GM18499 (cell line): Measurements from ENCODE around the gene ZNF609.

ENCODE experiments used
- ATAC-seq: cut with Tn5 transposase; IDR thresholded peaks from one replicate; pipeline ENCODE4 v1.9.1; 2021; ENCODE audit warnings: moderate number of reproducible peaks; ENCODE audit not compliant: insufficient read depth, unreplicated experiment

The ZNF609 gene

DNA sequence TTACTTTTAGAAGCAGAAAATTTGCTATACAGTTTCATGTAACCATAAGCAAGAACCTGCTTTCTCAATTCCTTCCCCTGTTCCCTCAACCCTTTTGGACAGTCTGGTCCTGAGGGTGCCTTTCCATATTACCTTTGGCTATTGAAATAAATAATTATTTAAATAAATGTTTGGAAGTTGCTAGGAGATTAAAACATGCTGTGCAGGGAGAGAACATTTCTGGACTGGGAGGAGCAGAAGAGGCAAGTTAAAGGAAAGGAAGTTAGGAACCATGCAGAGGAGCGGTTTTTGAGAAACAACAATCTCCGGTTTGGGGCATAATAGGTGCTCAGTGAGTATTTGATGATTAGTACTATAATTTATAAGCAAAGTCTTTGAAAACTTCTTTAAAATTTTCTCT lies 41.8 kb downstream of the ZNF609 start:
- ATAC-seq: no peak

DNA sequence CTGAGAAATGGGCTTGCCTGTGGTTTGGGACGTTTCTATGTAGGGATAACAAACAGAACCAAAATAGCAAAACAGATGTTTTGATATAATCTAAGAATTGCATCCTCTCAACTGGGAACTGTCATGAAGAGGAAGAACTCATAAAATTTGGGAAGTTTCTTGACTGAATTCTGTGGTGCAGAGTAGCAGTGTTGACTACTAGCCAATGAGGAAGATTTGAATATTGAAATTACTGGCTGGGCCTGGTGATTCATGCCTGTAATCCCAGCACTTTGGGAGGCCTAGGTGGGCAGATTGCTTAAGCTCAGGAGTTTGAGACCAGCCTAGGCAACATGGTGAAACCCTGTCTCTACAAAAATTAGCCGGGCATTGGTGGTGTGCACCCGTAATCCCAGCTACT lies 42.2 kb downstream of the ZNF609 start:
- no peak for ATAC-seq

DNA sequence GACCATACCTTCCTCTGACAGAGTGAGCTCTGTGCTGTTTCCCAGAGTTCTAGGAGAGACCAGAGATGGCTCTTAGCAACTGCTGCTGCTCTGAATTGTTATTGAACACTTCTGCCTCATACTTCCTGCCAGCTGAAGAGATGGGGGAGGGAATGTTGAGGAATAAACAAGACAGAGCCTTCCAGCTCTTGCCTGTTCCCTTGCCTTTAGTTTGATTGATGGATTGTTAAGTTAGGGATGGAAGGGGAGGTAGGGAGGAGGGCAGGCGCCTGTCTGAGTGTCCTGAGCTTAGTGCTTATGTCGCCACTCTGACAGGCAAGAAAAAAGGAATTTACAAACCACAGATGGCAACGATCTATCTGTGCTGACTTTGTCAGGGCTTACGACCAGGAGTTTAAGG lies 42.8 kb downstream of the ZNF609 start:
- ATAC-seq: no peak

DNA sequence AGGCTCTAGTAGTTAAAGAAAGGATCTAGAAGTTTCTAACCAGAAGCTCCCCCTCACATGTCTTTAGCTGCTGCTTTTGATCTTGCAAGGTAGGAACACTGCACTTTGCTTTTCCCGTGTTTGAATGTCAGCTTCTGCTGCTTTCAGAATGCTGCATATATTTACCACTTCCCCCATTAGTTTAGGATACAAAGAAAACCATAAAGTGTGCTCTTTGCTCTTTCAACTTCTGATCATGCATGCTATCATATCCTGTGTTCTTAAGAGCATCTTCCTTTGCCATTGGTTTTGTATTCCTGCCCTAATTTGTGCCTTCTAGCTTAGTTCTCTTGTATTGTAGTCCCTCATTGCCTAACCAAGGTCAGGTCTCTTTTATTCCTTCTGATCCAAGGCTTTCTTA lies 43.3 kb downstream of the ZNF609 start:
- ATAC-seq: no peak

DNA sequence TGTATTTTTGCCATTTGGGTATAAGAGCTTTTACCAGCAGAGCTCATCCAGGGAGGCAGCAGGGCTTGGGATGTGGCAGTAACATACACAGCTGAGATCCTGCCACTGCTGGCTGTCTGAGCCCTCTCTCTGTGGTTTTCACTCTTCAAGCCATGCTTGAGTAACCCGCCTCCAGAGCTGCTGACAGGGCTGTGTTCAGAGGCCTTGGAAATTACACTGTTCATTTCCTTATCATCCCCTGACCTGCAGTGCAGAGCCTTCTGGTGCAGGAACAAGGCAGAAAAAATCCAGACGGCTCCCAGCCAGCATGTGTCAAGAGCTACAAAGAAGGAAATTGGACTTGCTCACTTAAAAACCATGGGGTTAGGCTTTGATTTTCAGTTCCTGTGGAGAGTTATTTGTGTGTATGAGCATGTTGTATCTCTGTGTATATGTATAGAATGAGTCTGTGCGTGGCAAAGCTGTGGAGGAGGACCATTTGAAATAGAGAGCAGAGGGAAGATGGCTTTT lies 47.0 kb downstream of the ZNF609 start:
- ATAC-seq: peak; percentile 67

DNA sequence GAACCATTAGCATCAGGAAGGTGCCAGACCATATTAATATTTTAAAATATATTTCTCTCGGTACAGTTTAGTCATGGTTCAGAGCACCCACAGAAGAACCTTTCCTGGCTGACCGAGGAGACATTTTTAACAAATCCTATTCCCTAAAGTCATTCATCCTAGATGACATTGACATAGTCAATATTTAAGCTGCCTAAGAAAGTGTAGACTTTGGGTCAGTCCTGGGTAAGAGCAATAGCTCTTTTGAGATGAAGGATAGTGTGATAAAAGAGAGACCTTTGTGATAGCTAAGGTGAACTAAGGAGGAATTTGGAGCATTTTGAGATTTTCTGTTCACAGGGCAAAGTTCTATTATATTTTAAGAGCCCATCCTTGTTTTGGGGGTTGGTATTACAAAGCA lies 47.5 kb downstream of the ZNF609 start:
- no peak for ATAC-seq

DNA sequence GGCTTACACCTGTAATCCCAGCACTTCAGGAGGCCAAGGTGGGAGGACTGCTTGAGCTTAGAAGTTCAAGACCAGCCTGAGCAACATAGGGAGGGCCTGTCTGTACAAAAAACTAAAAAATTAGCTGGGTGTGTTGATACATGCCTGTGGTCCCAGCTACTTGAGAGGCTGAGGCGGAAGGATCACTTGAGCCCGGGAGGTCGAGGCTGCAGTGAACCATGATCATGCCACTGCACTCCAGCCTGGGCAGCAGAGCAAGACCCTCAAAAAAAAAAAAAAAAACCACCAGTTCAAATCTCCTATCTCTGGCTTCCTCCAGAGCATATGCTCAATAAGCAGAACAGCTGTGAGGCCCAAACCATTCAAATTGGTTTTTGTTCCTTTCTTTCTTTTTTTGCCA lies 53.4 kb downstream of the ZNF609 start:
- no peak for ATAC-seq

DNA sequence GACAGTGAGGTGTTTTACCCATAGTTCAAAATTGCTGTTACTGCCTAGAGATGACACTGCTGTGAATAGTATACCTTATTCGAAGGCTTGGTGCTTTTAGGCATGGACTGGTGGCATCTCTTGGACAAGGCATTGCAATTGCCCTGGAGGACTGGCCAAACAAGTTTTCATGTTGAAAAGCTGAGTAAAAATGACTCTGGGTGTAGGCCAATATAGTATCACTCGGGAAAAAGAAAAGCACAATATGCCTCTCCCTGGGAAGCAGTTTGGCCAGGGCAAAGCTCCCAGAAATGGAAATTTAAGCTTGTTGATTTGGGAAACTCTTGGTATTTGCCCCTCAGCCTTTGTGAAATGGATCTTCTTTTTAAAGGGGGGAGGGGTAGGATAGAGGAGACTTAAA lies 54.8 kb downstream of the ZNF609 start:
- ATAC-seq: no peak

DNA sequence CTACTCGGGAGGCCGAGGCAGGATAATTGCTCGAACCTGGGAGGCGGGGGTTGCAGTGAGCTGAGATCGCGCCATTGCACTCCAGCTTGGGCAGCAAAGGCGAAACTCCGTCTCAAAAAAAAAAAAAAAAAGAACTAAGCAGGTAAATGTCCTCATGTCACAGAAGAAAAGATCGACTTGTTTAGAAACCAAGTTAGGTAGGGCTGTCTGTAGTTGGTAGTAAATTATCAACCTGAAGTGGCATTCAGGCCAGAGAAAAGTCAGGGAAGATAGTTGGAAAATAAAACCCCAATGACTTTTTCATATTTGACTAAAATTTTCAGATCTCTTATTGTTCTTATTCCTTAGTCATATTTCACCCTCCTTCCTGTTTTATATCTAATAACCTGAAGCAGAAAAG lies 55.4 kb downstream of the ZNF609 start:
- no peak for ATAC-seq

DNA sequence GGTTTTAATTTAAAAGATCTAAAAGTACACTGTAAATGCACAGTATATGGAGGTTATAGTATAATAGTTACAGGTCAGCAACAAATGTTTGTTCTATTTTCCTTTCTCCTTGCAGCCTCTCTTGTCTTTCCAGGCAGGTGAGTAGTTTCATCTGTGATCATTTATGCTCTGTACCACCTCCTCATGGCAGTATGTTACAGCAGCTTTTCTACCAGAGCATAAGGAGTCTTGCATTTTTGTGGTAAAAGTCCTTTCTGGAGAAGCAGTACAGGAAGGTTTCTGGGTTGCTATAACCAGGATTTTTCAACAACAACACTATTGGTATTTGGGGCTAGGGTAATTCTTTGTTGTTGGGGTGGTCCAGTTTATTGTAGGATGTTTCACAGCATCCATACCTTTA lies 59.5 kb downstream of the ZNF609 start:
- ATAC-seq: no peak

DNA sequence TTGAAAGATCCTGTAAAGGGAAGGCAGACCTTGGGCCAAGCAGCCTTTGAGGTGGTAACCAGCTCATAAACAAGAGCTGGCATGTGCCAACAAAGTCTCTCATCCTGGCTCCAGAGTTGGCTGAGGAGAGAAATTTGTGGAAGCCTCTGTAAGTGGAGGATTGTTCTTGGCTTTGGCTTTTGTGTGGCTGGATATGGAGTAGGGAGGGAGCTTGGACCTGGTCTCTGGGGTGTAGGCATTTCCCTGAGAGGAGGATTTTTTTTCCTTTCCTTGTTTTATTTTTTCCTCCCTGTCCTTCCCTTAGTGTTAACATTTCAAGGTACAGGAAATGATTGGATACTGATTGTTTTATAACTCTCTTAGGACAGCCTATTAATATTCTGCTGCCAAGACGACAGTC lies 60.8 kb downstream of the ZNF609 start:
- no peak for ATAC-seq

DNA sequence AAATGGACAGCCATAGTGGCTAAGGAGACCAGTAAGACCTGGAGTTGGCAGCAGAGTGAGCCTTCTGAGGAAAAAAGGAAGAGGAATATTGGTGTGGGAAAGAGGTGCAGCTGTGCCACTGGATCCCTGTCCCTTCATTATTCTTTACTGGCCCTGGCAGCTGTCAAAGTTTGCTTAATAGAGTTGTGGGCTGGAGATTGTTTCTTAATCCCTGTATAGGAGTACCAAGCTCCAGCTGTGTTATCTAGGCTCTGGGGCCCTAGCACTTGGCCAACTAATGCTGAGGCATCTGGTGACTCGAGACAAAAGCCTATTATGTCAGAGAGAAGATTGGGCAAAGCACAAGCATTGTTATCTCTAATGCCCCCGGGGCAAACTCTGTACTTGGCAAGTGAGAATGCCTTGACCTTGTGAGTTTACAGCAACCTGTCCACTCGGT lies 61.4 kb downstream of the ZNF609 start:
- no peak for ATAC-seq

DNA sequence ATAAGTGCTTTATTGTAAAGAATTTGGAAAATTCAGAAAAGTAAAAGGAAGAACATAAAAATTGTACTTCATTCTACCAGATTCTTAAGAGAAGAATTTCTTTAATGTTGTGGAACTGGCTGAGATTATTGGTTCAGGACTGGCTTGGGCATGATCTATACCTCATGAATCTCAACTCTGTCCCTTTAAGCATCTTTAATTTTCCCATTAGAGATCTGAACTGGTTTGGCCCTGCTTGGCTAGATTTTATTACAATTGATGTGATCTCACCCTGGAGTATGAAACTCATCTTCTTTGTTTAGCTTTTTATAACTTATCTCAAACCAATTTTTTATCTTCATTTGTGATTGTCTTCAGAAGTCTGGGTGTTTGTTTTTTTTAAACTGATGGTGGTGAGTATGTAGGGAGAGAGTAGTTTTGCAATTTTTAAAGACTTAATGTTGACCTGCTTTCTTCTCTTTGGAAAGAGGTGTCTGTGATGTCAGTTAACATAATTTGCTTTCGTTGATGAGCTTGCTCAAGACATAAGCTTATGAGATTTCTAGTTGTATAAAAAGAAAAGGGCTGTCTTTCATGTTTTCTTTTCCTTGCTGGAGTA lies 61.9 kb downstream of the ZNF609 start:
- no peak for ATAC-seq

DNA sequence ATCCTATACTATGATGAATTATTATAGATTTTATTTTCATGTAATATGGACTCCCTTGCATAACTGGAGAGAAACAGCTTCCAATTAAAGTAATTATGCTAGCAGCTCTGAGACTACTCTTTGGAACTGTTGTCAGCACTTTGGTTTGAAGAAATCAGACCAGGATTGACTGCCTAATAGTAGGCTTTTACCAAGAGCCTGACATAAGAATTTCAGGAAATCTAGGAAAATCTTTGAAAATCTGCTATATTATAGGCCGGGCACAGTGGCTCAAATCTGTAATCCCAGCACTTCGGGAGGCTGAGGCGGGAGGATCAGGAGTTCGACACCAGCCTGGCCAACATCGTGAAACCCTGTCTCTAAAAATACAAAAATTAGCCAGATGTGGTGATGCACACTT lies 62.9 kb downstream of the ZNF609 start:
- no peak for ATAC-seq

DNA sequence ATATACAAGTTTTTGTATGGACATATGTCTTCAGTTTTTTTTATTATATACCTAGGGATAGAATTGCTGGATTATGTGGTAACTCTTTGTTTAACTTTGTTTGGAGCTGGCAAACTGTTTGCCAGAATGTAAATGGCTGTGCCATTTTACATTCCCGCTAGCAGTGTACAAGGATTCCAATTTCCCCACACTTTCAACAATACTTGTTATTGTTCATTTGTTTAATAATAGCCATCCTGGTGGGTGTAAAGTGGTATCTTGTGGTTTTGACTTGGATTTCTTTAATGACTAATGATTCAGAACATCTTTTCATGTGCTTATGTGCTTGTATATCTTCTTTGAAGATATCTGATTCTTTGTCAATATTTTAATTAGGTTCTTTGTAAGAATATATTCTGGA lies 64.4 kb downstream of the ZNF609 start:
- ATAC-seq: no peak

DNA sequence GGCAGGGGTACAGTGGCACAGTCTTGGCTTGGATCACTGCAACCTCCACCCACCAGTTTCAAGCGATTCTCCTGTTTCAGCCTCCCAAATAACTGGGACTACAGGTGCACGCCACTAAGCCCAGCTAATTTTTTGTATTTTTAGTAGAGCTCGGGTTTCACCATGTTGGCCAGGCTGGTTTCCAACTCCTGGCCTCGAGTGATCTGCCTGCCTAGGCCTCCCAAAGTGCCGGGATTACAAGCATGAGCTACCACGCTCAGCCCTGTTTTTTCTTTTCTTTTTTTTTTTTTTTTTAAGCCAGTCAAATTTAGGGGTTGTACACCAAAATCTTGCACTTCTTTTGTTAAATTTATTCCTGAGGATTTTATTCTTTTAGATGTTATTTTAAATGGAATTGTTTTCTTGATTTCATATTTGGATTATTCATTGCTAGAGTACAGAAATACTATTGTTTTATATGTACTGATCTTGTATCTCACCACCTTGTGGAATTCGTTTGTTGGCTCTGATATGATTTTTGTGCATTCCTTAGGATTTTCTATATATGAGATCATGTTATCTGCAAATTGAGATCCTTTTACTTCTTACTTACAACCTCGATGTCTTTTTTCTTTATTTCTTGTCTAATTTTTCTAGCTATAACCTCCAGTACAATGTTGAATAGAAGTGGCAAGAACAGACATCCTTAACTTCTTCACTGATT lies 65.6 kb downstream of the ZNF609 start:
- ATAC-seq: no peak

DNA sequence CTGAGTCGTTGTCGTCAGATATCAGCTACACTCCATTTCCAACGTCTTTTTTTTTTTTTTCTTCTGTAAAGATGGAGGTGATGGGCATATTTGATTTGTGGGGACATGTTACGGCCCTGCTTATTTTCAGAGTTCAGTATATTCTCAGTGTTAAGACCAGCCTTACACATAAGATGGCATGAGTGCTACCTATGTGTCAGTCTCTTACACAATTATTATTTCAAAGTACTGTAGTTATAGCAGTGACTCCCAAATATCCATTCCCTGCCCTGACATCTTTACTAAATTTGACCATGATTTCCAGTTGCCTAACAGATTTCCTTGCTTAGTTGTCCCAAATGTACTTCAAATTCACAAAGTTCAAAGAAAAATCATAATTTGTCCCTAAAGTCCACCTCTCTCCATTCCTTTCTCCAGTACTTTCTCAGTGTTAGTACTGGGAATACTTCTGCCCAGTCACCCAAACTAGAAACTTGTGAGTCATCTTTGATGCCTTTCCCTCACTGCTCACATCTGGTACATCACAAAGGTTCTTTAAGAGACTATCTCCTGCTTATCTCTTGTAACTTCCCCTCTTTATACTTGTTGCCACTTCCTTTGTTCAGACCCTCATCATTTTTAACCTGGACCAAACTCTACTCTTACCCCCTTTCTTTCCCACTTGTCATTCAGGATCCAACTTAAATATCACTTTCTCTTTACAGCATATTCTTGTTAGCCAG lies 67.0 kb downstream of the ZNF609 start:
- no peak for ATAC-seq

DNA sequence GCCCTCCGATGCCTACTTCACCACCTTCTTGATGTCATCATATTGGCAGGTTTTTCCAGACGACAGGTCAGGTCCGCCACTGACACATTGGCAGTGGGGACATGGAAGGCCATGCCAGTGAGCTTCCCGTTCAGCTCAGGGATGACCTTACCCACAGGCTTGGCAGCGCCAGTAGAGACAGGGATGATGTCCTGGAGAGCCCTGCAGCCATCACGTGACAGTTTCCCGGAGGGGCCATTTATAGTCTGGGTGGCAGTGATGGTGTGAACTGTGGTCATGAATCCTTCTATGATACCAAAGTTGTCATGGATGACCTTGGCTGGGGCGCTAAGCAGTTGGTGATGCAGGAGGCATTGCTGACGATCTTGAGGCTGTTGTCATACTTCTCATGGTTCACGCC lies 68.5 kb downstream of the ZNF609 start:
- no peak for ATAC-seq

DNA sequence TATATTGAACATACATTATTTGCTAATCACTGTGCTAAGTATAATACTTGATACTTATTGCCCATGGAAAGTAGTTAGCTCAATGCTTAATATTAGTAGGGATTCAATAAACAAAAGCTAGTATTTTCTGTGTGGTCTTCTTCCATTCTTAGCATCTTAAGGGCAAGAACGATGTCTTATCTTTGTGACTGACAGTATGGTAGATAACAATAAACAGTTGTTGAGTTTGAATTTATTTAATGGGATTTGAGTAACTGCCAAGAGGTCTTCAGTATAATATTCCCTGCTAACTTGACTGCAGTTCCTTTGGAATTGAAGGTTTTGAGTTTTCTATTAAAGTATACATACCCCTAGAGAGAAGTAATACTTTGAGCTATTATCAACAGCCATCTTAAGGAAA lies 70.1 kb downstream of the ZNF609 start:
- no peak for ATAC-seq

DNA sequence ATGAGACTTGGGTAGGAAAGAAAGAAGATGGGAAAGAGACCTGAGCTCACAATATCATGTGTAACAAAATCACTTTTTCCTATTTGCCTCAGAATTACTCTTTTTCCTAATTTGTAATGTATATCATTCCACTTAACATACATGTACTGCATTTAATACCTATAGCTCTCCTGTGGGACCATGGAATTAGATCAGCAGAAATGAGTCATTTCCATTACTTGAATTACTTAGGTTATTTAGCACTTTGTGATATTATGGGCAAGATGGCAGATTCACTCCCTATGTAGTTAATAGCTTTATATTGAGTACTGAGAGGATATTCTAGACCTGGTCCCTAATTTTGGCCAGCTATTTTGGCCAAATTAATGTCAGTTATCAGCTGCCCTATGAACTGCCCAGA lies 70.5 kb downstream of the ZNF609 start:
- ATAC-seq: no peak

DNA sequence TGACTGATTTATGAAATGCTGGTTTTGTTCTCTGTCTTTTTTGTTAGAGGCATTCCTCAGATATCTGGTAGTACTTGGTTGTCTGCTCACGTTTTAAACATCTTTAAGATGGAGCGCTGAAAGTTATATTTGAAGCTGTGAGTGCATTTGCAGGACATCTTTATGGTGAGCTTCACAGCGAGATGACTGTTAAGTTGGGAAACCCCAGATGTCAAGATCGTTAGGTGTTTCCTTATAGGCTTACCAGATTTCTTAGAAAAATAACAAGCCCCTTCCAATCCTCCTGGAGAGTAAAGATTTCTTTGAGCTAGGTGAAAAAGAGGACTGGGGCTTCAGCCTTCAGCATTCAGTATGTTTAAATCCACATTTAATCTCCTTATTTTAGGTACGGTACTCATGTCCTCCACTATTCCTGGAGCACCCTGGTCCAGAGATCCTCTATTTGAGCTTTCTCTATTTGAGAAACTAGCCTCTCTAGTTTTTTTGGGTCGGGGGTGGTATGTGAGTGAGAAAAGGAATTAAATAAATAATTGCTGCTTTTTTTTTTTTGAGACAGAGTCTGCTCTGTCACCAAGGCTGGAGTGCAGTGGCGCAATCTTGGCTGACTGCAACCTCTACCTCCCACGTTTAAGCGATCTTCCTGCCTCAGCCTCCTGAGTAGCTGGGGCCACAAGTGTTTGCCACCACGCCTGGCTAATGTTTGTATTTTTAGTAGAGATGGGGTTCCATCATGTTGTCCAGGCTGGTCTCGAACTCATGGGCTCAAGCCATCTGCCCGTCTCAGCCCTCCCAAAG lies 72.3 kb downstream of the ZNF609 start:
- no peak for ATAC-seq
